SJCRH30 (cell line): ENCODE data around the gene EGFLAM. TPM values are rescaled to one million over a fixed set of nuclear protein-coding genes. Genes with fewer than 3 reads are reported as not detected.

Experiments used
- DNase-seq, 2 experiments: peaks; one replicate each; pipeline ENCODE4 v3.0.0-alpha.2; 2015 to 2020
- H3K27ac ChIP-seq: fragments of 250-450 bp; sonication (Bioruptor Pico); 2 replicates; pipeline ENCODE4 v1.5.1; 2020; ENCODE audit warnings: mild to moderate bottlenecking, moderate library complexity
- H3K27me3 ChIP-seq: fragments of 250-450 bp; sonication (Bioruptor Pico); 2 replicates; pipeline ENCODE4 v1.5.1; 2020; ENCODE audit warnings: mild to moderate bottlenecking, moderate library complexity
- H3K36me3 ChIP-seq: fragments of 250-450 bp; sonication (Bioruptor Pico); 2 replicates; pipeline ENCODE4 v1.5.1; 2020; ENCODE audit warnings: mild to moderate bottlenecking, moderate library complexity
- H3K4me1 ChIP-seq: fragments of 250-450 bp; sonication (Bioruptor Pico); 2 replicates; pipeline ENCODE4 v1.5.1; 2020; ENCODE audit warnings: mild to moderate bottlenecking, moderate library complexity
- H3K4me3 ChIP-seq: fragments of 250-450 bp; sonication (Bioruptor Pico); 2 replicates; pipeline ENCODE4 v1.5.1; 2020; ENCODE audit warnings: mild to moderate bottlenecking, moderate library complexity
- H3K9me3 ChIP-seq: fragments of 250-450 bp; sonication (Bioruptor Pico); replicated peaks from 2 replicates; pipeline ENCODE4 v1.5.1; 2020; ENCODE audit warnings: mild to moderate bottlenecking, moderate library complexity
- total RNA-seq: library from RNA; depleted of rRNA; stranded (reverse); fragments of >200 nt; shearing (Covaris generic); gene quantifications from 2 replicates; pipeline ENCODE4 v1.2.3, GENCODE V29; 2014

Gene EGFLAM
- total RNA-seq, 1 experiment from 2014 or later, result 0.36 TPM

- no peak overlapping the region for H3K27ac ChIP-seq
- DNase-seq, result no peak
- H3K36me3 ChIP-seq, result no peaks in the 10 kb centered on the region
- no peaks in the 10 kb centered on the region for H3K9me3 ChIP-seq
- H3K4me3 ChIP-seq, result no peak overlapping the region
- no peaks in the 10 kb centered on the region for H3K4me1 ChIP-seq
- H3K27me3 ChIP-seq, result 0 out of 2 replicates have a peak, but pooled peaks cover 2% of the 10 kb centered on the region
Measured at GRCh38 chr5:38364825-38365224, 106.5 kb downstream of the EGFLAM start.

GRCh38 chr5:38367410-38367809, 109.1 kb downstream of the EGFLAM start:
- Histone ChIP-seq H3K4me3 (no peak overlapping the region), H3K27ac (no peak overlapping the region), H3K36me3 (no peaks in the 10 kb centered on the region), H3K9me3 (no peaks in the 10 kb centered on the region), H3K4me1 (no peaks in the 10 kb centered on the region), H3K27me3 (0 out of 2 replicates have a peak, but pooled peaks cover 2% of the 10 kb centered on the region)
- DNase-seq, result no peak

GRCh38 chr5:38367966-38368365, 109.6 kb downstream of the EGFLAM start:
- no peak for DNase-seq
- Histone ChIP-seq H3K27ac (no peak overlapping the region), H3K9me3 (no peaks in the 10 kb centered on the region)

GRCh38 chr5:38369692-38370091, 111.3 kb downstream of the EGFLAM start:
- no peak for DNase-seq
- no peak overlapping the region for H3K4me3 ChIP-seq
- H3K36me3 ChIP-seq, result no peaks in the 10 kb centered on the region
- no peak overlapping the region for H3K27ac ChIP-seq
- H3K27me3 ChIP-seq, result no peaks in the 10 kb centered on the region
- H3K9me3 ChIP-seq, result no peaks in the 10 kb centered on the region
- no peaks in the 10 kb centered on the region for H3K4me1 ChIP-seq

More at GRCh38 chr5:38367966-38368365, 109.6 kb downstream of the EGFLAM start:
- Histone ChIP-seq H3K27me3 (no peaks in the 10 kb centered on the region), H3K36me3 (no peaks in the 10 kb centered on the region), H3K4me3 (no peak overlapping the region), H3K4me1 (no peaks in the 10 kb centered on the region)

GRCh38 chr5:38370358-38371100, 112.2 kb downstream of the EGFLAM start:
- Histone ChIP-seq H3K4me1 (no peaks in the 10 kb centered on the region), H3K36me3 (no peaks in the 10 kb centered on the region), H3K27me3 (no peaks in the 10 kb centered on the region), H3K4me3 (no peak overlapping the region), H3K9me3 (no peaks in the 10 kb centered on the region), H3K27ac (no peak overlapping the region)
- DNase-seq, result no peak

- DNase-seq, result no peak
- no peaks in the 10 kb centered on the region for H3K36me3 ChIP-seq
Measured at GRCh38 chr5:38371596-38371995, 113.2 kb downstream of the EGFLAM start.

GRCh38 chr5:38373743-38374142, 115.4 kb downstream of the EGFLAM start:
- H3K27ac ChIP-seq, result no peak overlapping the region
- DNase-seq, result no peak
- H3K4me1 ChIP-seq, result no peaks in the 10 kb centered on the region
- no peaks in the 10 kb centered on the region for H3K36me3 ChIP-seq
- no peaks in the 10 kb centered on the region for H3K9me3 ChIP-seq
- H3K27me3 ChIP-seq, result peaks cover 3% of the 10 kb centered on the region; the same call in 1 of the 2 replicates
- H3K4me3 ChIP-seq, result no peak overlapping the region

More at GRCh38 chr5:38371596-38371995, 113.2 kb downstream of the EGFLAM start:
- H3K9me3 ChIP-seq, result no peaks in the 10 kb centered on the region
- no peak overlapping the region for H3K27ac ChIP-seq
- H3K4me1 ChIP-seq, result no peaks in the 10 kb centered on the region
- peaks cover 3% of the 10 kb centered on the region; the same call in 1 of the 2 replicates for H3K27me3 ChIP-seq
- H3K4me3 ChIP-seq, result no peak overlapping the region

- Histone ChIP-seq H3K4me1 (no peaks in the 10 kb centered on the region), H3K4me3 (no peak overlapping the region), H3K27me3 (peaks cover 6% of the 10 kb centered on the region; the same call in 1 of the 2 replicates), H3K9me3 (no peaks in the 10 kb centered on the region), H3K27ac (no peak overlapping the region), H3K36me3 (no peaks in the 10 kb centered on the region)
- no peak for DNase-seq
Measured at GRCh38 chr5:38375423-38375822, 117.1 kb downstream of the EGFLAM start.

- H3K9me3 ChIP-seq, result no peaks in the 10 kb centered on the region
- no peak overlapping the region for H3K4me3 ChIP-seq
- no peak for DNase-seq
- H3K27me3 ChIP-seq, result peaks cover 6% of the 10 kb centered on the region; the same call in 1 of the 2 replicates
- H3K27ac ChIP-seq, result no peak overlapping the region
- no peaks in the 10 kb centered on the region for H3K36me3 ChIP-seq
- no peaks in the 10 kb centered on the region for H3K4me1 ChIP-seq
Measured at GRCh38 chr5:38376404-38376803, 118.0 kb downstream of the EGFLAM start.

GRCh38 chr5:38378579-38378978, 120.2 kb downstream of the EGFLAM start:
- Histone ChIP-seq H3K4me3 (no peak overlapping the region), H3K27ac (no peak overlapping the region), H3K27me3 (peaks cover 6% of the 10 kb centered on the region; the same call in 1 of the 2 replicates), H3K9me3 (no peaks in the 10 kb centered on the region), H3K36me3 (no peaks in the 10 kb centered on the region), H3K4me1 (no peaks in the 10 kb centered on the region)
- no peak for DNase-seq

GRCh38 chr5:38379350-38379937, 121.1 kb downstream of the EGFLAM start:
- no peak overlapping the region for H3K27ac ChIP-seq
- no peaks in the 10 kb centered on the region for H3K4me1 ChIP-seq
- DNase-seq, result no peak
- no peaks in the 10 kb centered on the region for H3K9me3 ChIP-seq
- peaks cover 6% of the 10 kb centered on the region; the same call in 1 of the 2 replicates for H3K27me3 ChIP-seq
- no peaks in the 10 kb centered on the region for H3K36me3 ChIP-seq
- H3K4me3 ChIP-seq, result no peak overlapping the region

GRCh38 chr5:38380537-38380936, 122.2 kb downstream of the EGFLAM start:
- DNase-seq, result no peak
- Histone ChIP-seq H3K36me3 (no peaks in the 10 kb centered on the region), H3K27ac (no peak overlapping the region), H3K4me1 (no peaks in the 10 kb centered on the region), H3K4me3 (no peak overlapping the region), H3K27me3 (peaks cover 6% of the 10 kb centered on the region; the same call in 1 of the 2 replicates), H3K9me3 (no peaks in the 10 kb centered on the region)

- no peak for DNase-seq
- H3K4me1 ChIP-seq, result no peaks in the 10 kb centered on the region
- H3K9me3 ChIP-seq, result no peaks in the 10 kb centered on the region
- no peak overlapping the region for H3K4me3 ChIP-seq
- H3K27ac ChIP-seq, result no peak overlapping the region
- no peaks in the 10 kb centered on the region for H3K36me3 ChIP-seq
- H3K27me3 ChIP-seq, result peaks cover 3% of the 10 kb centered on the region; the same call in 1 of the 2 replicates
Measured at GRCh38 chr5:38381361-38381760, 123.0 kb downstream of the EGFLAM start.

GRCh38 chr5:38382898-38383297, 124.5 kb downstream of the EGFLAM start:
- H3K4me1 ChIP-seq, result no peaks in the 10 kb centered on the region
- H3K36me3 ChIP-seq, result no peaks in the 10 kb centered on the region
- peak; percentile 55 to 85 for DNase-seq

GRCh38 chr5:38383701-38384100, 125.3 kb downstream of the EGFLAM start:
- Histone ChIP-seq H3K4me3 (no peak overlapping the region), H3K4me1 (no peaks in the 10 kb centered on the region), H3K27me3 (peaks cover 3% of the 10 kb centered on the region; the same call in 1 of the 2 replicates), H3K9me3 (no peaks in the 10 kb centered on the region), H3K36me3 (no peaks in the 10 kb centered on the region), H3K27ac (no peak overlapping the region)
- no peak for DNase-seq

More at GRCh38 chr5:38382898-38383297, 124.5 kb downstream of the EGFLAM start:
- Histone ChIP-seq H3K4me3 (no peak overlapping the region), H3K27ac (no peak overlapping the region), H3K27me3 (peaks cover 3% of the 10 kb centered on the region; the same call in 1 of the 2 replicates), H3K9me3 (no peaks in the 10 kb centered on the region)
